HepG2 (cell line): ENCODE data around the gene CACNA1H. TPM values are rescaled to one million over a fixed set of nuclear protein-coding genes. Genes with fewer than 3 reads are reported as not detected.

Source experiments
- AKNA ChIP-seq: sonication (generic); formaldehyde crosslinking; IDR thresholded peaks from 2 replicates; pipeline ENCODE4 v1.4.0; 2020; ENCODE audit warnings: missing genetic modification reagents, borderline replicate concordance
- FLYWCH1 ChIP-seq: sonication (generic); formaldehyde crosslinking; IDR thresholded peaks from 2 replicates; pipeline ENCODE4 v1.8.1; 2023; ENCODE audit warnings: mild to moderate bottlenecking, missing genetic modification reagents
- IKZF1 ChIP-seq: fragments of 450-650 bp; IDR thresholded peaks from 2 replicates; pipeline ENCODE4 v1.7.1; 2016
- NR2F6 ChIP-seq, 2 experiments: IDR thresholded peaks; 2 replicates each; pipeline ENCODE4 v1.6.1; 2016; ENCODE audit warnings: antibody characterized with exemption in 1 of 2, mild to moderate bottlenecking in 1 of 2
- ZBTB10 ChIP-seq: sonication (generic); formaldehyde crosslinking; IDR thresholded peaks from 2 replicates; pipeline ENCODE4 v1.4.0; 2020; ENCODE audit warnings: missing genetic modification reagents, borderline replicate concordance
- ZBTB7A ChIP-seq: sonication (generic); formaldehyde crosslinking; IDR thresholded peaks from 2 replicates; pipeline ENCODE4 v1.8.0; 2022; ENCODE audit warnings: mild to moderate bottlenecking, missing genetic modification reagents
- polyA plus RNA-seq, 8 experiments: library from polyadenylated mRNA; depleted of rRNA in 3 of 8; stranded (reverse) in 7 of 8; unstranded in 1 of 8; fragments of >200 nt; fragmentation: Illumina TruSeq in 4 of 8; extraction: Trizol in 4 of 8; gene quantifications; 2 replicates each; pipeline versions ENCODE4 v1.2.1 to v1.2.3, GENCODE V29; 2011 to 2016; ENCODE audit warnings: low read depth in 4 of 8, missing spikeins in 1 of 8, mixed read lengths in 1 of 8; ENCODE audit not compliant: insufficient read depth in 1 of 8
- total RNA-seq, 5 experiments: library from RNA; depleted of rRNA; stranded (reverse); fragments of >200 nt; fragmentation: Illumina TruSeq; extraction: Trizol; gene quantifications; 2 replicates each; pipeline ENCODE4 v1.2.3, GENCODE V29; 2016; ENCODE audit warnings: low read depth in 1 of 5
- TF ChIP-seq, protein P1 (sequence below): IDR thresholded peaks from 2 replicates; pipeline ENCODE4 v1.6.1; 2018; ENCODE audit warnings: missing genetic modification reagents

Gene CACNA1H
- total and polyA plus RNA-seq, 2 of the 13 experiments (the other 11 are each of a cell fraction or from before 2014, with no cell fraction given), result 0.40 to 1.8 TPM

GRCh38 chr16:1116693-1117077, 36.2 kb upstream of the CACNA1H start (continued):
- TF ChIP-seq AKNA (CRISPR knock-in tag), result no peak
- no peak for TF ChIP-seq NR2F6 (IDR thresholded peaks at IDR 0.05)
- TF ChIP-seq NR2F6 (CRISPR knock-in tag; IDR thresholded peaks at IDR 0.05), result no peak
- TF ChIP-seq, protein P1, sequence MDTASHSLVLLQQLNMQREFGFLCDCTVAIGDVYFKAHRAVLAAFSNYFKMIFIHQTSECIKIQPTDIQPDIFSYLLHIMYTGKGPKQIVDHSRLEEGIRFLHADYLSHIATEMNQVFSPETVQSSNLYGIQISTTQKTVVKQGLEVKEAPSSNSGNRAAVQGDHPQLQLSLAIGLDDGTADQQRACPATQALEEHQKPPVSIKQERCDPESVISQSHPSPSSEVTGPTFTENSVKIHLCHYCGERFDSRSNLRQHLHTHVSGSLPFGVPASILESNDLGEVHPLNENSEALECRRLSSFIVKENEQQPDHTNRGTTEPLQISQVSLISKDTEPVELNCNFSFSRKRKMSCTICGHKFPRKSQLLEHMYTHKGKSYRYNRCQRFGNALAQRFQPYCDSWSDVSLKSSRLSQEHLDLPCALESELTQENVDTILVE, result no peak
- no peak for TF ChIP-seq IKZF1
- TF ChIP-seq ZBTB10 (CRISPR knock-in tag), result no peak
- TF ChIP-seq FLYWCH1 (CRISPR knock-in tag), result no peak
- no peak for TF ChIP-seq ZBTB7A (CRISPR knock-in tag)
- TF ChIP-seq, all 625 proteins: peak for 0
